DMS114 treated with DMSO at 0.1 percent for 48 hours (cell line): ENCODE measurements around the gene ELOF1.
"Not testable (repeated sequence)": the region's sequence is repeated elsewhere in the genome, so short reads cannot be mapped to it uniquely, and the experiment has no call there.

Experiments
- DNase-seq: peaks from one replicate; lab custom pipeline; 2025; ENCODE audit not compliant: unreplicated experiment; lab: John Stamatoyannopoulos, UW

ELOF1 gene

DNA sequence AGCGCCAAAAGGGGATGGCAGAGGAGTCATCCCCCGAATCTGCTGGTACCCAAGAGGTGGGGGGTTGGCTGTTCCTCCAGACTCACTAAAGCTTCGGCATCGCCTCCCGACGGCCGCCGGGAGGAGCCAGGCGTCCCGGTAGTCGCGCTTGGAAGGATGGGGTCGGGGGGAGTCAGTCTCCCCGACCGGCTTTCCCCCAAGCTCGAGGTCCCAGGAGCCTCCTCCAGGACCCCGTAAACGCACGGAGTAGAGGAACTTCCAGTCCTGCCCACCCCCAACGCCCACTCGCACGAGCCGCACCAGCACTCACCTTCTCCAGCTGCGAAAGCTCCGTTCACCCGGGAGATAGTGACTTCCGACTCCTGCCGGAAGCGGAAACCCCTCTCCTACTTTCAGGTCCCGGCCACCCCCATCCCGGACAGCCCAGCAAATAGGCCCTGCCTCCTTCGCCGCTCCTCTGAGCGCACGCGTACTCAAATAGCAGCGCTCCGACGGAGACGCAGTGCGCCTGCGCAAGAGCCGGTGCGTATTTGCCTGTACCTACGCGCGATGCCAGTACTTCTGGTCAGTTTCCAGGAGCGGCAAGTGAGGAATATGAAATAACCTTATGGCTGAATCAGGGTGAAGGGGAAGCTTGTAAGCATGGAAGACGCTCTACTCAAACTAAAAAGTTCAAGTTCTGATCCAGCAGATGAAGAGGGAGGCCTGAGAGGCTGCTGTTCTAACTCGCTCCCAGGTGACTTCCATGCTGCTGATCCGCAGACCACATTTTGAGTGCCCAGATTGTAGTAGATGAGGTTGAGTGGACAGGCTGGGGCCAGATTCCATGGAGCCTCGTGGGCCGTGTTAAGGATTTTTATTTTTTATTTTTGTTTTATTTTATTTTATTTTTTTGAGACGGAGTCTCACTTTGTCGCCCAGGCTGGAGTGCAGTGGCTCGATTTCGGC lies at the start of gene ELOF1:
Gene ELOF1 (minus strand): TSS at position 350 of the 948 bp plus-strand sequence. CDS start 4,883 bp downstream, outside the sequence.
- DNase-seq = peak; percentile 89

DNA sequence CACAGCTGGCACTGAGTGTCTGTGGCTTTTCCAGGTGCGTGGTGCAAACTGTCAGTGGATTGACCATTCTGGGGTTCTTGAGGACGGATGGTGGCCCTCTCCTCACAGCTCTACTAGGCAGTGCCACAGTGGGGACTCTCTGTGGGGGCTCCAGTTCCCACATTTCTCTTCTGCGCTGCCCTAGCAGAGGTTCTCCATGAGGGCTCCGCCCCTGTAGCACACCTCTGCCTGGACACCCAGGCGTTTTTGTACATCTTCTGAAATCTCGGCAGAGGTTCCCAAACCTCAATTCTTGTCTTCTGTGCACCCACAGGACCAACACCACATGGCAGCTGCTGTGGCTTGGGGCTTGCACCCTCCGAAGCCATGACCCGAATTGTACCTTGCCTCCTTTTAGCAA lies 47.5 kb upstream of the ELOF1 start:
- no peak for DNase-seq

DNA sequence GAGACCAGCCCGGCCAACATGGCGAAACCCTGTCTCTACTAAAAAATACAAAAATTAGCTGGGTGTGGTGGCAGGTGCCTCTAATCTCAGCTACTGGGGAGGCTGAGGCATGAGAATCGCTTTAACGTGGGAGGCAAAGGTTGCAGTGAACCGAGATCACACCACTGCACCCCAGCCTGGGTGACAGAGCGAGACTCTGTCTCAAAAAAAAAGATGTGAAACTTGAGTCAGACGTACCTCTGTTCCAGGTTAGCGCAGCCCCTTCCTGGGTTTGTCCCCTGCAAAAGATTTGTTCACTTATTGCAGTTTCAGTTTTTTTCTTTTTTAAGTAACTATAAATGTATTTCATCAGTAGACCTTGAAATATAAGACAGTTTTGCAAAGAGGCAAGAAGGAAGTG lies 40.7 kb upstream of the ELOF1 start:
- DNase-seq = not testable (repeated sequence)

DNA sequence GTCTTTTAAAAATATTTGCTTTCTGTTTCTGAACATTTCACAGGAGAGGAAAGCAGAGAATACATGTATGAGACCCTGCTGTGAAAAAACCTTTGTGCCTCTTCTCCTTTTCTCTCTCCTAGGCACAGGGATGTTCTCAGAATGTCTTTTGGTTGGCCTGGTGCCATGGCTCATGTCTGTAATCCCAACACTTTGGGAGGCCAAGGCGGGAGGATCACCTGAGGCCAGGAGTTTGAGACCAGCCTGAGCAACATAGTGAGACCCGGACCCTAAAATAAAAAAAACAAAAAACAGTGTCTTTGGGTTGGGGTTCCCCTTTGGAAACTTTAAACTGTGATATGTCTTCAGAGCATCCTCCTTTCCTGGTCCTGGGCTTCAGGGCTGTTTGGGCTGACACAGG lies 39.7 kb upstream of the ELOF1 start:
- no peak for DNase-seq

DNA sequence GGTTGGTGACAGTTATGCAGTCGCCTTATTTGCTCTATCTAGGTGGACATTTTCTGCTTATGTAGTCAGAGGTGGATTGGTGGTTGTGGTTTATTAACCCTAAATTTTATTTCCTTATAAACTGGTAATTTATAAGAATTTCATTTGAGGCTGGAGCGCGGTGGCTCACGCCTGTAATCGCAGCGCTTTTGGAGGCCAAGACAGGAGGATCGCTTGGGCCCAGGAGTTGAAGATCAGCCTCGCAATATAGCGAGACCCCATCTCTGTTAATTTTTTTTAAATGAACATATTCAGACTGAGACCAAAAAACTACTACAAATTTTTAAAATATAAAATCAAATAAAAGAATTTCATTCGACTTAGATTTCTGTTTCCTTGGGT lies 39.1 kb upstream of the ELOF1 start:
- no peak for DNase-seq

DNA sequence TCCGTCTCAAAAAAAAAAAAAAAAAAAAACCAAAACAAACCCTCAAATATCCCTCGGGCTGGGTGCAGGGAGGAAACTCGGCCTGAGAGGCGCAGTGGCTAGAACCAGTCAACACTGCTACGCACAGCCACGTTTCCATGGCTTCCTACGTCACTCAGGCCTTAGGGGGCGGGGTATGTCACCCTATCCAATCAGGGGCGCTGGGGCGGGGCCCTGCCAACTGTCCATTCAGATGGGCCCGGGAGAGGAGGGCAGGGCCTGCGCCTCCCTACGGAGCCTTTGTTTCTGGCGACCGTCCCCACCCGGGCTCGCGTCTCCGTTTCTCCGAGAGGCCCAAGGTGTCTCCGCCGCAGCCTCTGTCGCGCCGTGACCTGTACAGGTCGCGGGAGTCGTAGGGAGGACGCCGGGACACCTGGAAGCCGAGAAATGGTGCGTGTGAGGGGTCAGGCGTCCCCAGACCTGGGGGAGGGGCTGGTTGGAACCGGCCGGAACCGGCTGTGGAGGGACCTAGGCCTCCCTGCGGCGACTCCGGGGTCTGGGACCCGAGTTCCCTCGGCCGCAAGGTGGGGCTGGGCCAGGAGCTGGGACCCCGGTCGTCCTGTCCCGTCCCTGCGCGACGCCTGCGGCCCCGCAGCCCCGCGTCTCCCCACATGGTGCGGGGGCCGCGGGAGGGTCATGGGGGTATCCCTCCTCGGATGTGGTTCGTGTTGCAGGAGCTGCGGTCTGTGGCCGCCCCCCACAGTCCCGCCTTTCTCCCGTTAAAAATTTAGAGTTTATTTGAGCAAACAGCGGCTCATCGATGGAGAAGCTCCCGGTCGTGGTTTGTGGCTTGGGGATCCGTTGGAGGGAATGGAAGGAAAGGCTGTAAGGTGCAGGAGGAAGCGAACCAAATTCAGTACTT lies 38.4 kb upstream of the ELOF1 start, which contains the start of gene ZNF627:
Gene ZNF627 (plus strand): TSS at position 282 of the 901 bp plus-strand sequence. CDS start 145 bp downstream, at position 427.
- peak; percentile 88 for DNase-seq

DNA sequence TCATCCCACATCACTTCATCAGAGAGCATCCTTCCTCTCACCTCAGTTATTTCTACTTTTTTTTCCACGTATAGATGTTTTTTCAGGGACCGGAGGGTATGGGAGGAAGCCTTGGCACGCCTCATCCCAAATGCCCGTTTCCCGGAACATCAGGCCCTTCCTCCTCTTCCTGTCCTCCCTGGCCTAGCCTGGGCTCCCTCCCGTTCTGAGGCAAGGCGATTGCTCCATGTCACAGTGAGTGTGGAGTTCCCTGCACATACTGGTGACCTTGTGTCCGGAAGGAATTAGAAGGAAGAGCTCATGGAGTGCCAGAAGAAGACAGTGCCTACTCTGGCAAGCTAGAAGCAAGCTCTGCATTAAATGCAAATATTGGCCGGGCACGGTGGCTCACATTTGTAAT lies 37.1 kb upstream of the ELOF1 start:
- DNase-seq = no peak

DNA sequence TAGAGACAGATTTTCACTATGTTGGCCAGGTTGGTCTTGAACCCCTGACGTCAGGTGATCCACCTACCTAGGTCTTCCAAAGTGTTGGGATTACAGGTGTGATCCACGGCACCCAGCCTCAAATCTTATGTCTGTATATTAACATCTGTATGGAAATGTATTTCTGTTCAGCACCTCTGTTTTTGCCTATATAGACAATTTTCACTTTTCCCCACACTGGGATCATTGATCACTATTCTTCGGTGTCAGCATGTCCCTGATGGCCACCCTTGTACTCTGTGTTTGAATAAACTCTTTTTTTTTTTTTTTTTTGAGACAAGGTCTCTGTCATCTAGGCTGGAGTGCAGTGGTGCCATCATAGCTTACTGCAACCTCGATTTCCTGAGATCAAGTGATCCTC lies 35.1 kb upstream of the ELOF1 start:
- no peak for DNase-seq

DNA sequence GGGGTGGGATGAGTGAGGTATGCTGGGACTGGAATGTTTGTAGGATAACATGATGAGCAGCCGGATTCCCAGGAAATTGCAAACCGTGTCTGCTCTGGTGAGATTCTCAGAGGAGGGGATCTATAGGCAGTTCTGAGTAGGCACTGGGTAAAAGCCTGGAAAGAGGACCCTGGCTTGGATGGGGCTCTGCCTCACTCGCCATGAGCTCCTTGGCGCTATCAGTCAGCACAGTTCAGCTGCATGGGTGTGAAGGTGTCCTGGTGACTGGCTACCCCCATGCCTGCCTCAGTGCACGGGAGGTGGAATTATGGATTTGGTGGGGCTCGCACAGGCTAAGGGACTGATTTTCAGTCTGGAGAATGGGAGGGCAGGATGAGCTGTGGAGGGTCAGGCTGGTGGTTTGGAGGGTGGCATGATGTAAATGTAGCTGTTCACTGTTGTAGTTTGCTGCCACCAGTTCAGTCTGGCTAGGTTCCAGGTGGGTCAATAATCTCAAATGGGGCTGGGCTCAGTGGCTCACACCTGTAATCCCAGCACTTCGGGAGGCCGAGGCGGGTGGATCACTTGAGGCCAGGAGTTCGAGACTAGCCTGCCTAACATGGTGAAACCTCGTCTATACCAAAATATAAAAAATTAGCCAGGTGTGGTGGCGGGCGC lies 29.1 kb upstream of the ELOF1 start:
- no peak for DNase-seq

DNA sequence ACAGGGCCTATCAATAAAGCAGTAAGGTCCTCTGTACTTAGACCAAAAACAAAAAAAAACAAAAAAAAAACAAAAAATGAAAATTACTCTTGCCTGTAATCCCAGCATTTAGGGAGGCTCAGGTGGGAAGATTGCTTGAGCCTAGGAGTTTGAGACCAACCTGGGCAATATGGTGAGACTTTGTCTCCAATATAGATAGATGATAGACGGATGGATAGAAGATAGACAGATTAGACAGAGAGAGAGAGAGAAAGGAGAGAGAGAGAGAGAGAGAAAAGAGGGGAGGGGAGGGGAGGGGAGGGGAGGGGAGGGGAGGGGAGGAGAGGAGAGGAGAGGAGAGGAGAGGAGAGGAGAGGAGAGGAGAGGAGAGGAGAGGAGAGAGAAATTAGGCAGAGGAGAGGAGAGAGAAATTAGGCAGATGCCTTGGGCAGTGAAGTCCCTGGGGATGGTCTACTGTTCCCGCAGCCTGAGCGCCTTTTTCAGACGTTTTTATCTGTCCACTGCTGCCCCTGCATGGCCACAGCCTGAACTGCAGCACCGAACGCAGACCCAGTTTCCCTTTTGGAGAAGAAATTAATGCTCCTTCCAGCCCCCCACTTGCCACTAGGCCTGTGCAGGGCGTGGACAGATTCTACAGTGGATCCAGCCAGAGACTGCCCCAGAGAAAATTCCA lies 28.4 kb upstream of the ELOF1 start:
- DNase-seq = peak; percentile 57

DNA sequence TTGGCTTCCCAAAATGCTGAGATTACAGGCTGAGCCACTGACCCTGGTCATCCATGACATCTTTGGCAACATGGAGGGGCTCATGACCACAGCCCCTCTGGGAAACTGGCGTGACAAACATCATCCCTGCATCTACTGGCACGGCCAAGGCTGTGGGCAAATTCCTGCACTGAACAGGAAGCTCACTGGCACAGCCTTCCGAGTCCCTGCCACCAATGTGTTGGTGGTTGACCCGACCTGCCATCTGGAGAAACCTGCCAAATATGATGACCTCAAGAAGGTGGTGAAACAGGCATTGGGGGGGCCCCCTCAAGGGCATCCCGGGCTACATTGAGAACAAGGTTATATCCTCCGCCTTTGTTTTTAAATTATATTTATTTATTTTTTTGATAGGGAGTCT lies 27.3 kb upstream of the ELOF1 start:
- no peak for DNase-seq

DNA sequence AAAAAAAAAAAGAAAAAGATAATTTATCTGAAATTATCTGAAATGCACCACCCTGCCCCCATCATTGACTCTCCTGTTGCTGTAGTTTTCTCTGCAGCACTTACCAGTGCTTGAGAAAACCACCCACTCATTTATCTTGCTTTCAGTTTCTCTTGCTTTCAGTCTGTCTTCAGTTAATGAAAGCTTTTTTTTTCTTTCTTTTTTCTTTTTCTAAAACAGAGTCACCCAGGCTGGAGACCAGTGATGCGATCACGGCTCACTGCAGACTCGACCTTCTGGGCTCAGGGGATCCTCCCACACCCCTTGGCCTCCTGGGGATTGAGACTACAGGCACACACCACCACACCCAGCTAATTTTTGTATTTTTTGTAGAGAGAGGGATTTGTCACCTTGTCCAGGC lies 22.7 kb upstream of the ELOF1 start:
- DNase-seq = no peak

DNA sequence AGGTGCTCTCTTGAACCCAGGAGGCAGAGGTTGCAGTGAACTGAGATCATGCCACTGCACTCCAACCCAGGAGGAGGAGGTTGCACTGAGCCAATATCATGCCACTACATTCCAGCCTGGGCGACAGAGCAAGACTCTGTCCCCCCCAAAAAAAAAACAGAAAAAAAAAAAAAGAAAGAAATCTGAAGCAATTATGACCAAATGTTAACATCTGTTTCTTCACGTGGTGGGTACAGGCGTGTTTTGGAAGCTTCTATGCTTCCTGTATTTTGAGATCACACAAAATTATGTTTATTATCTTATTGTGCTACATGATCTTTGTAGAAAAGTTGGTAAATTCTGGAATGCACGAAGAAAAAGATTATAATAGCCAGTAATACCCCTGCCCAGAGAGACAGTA lies 21.1 kb upstream of the ELOF1 start:
- no peak for DNase-seq

DNA sequence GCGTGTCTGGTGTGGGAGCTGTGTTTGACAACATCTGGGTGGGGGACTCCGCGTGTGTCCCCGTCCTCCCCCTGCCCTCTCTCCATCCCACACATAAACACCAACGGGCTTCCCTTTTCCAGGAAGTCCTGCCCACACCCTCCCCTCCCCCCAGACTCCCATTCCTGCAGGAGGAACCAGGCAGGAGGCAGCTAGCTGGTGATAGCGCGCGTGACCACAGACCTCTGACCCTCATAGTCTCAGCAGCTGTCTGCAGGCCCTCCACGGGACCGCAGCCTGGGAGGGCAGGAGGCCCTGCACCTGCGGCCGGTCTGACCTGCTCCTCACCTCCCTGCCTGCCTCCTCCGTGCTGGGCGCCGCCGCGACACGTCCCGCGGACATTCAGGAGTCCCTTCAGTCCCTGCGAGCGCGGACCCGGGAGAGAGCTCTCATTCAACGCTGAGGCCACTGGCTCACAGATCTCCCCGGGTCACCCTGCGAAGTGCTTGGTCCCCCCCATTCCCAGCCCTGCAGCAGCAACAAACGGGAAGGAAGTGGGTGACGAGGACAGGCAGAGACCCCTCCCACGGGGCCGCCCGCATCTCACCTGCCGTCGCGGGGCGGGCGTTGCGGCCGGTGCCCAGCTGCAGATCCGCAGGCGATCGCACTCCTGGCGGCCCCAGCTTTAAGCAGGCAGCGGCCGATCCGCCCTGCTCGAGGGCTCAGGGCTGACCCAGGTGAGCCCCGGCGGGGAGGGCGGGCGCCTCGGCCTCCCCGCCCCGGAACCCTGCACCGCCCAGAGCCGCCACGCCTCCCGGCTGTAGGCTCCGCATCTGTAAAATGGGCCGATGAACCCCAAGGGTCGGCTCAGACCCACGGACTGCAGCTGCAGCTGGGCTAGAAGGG lies 19.5 kb upstream of the ELOF1 start:
- no peak for DNase-seq

DNA sequence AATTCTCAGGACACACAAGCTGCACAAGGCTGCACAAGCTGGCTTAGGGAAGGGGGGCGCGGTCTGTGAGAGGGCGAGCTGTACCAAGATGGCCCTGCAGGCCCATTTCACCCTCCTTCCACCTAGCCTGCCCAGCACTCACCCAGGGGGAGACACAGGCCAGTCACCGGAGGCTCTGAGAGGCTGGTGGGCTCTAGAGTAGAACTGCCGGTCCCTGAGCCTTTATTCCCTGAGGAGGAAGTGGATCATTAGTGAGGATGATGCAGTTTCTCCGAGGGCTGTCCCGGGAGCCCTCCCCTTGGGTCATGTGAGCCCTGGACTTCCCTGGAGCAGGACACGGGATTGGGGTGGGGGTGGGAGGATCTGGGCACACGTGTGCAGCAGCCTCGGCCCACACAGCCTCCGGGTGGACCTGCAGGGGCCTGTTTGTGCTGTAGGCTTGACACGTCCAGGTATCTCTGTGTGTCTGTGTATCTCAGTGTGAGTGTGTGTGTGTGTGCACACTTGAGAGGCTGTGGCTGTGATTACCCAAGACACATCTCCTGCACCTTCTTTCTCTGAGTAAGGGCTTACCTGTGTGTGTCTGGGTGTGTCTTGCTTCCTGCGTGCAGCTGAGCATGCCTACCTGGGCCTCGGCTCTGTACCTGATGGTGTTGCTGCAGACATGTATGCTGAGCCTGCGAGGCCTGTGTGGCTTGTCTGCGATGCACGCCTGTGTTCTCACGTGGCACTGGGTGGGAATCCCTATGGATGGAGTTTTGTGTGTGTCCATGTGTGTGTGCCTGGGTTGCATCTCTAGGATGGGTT lies 18.6 kb upstream of the ELOF1 start, which contains the start of gene ACP5:
Gene ACP5 (minus strand): TSS at position 195 of the 807 bp plus-strand sequence. CDS start 328 bp downstream, outside the sequence.
- no peak for DNase-seq

DNA sequence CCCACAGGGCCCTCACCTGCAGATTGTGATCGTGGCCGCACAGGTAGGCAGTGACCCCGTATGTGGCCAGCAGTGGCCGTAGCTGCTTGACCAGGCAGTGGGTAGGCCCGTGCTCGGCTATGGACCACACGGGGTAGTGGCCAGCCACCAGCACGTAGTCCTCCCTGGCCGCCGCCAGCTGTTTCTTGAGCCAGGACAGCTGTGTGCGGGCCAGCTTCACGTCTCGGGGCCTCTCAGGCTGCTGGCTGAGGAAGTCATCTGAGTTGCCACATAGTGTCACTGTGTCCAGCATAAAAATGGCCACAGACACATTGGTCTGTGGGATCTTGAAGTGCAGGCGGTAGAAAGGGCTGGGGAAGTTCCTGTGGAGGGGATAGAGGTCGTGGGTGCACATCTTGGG lies 17.2 kb upstream of the ELOF1 start:
- DNase-seq = no peak

DNA sequence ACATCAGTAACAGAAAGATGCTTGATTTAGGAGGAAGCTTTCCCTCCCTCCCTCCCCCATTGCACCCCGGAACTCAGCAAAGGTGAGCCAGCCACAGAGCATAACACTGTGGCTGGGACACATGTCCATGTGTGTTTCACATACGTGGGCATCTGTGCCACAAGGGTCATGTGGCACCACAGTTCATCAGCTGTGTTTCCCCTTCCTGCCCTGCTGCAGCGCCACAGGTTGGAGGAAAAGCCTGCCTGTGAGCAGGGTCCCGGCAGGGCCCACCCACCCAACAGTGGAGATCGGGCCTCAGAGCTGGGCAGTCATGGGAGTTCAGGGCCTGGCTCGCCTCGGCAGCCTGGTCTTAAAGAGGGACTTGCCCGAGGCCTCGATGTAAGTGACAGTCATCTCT lies 15.7 kb upstream of the ELOF1 start:
- no peak for DNase-seq

DNA sequence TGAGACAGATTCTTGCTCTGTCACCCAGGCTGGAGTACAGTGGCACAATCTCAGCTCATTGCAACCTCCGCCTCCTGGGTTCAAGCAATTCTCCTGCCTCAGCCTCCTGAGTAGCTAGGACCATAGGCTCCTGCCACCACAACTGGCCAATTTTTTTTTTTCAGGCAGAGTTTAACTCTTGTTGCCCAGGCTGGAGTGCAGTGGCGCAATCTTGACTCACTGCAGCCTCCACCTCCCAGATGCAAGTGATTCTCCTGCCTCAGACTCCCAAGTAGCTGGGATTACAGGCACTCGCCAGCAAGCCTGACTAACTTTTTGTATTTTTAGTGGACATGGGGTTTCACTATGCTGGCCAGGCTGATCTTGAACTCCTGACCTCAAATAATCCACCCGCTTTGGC lies 14.7 kb upstream of the ELOF1 start:
- not testable (repeated sequence) for DNase-seq

DNA sequence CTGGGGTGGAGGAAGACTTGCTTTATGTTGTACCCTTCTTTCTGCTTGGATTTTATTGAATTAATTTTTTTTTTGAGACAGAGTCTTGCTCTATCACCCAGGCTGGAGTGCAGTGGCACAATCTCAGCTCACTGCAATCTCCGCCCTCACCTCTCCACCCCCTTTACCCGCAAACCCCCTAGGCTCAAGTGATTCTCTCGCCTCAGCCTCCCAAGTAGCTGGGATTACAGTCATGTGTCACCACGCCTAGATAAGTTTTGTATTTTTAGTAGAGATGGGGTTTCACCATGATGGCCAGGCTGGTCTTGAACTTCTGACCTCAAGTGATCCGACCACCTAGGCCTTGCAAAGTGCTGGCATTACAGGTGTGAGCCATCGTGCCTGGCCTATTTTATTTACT lies 14.3 kb upstream of the ELOF1 start:
- DNase-seq = not testable (repeated sequence)
